GM20000 (cell line): ENCODE data around the gene FMNL2.

Source experiments
- DNase-seq: peaks from one replicate; pipeline ENCODE4 v3.0.0; 2012; ENCODE audit warnings: low spot score
- TF ChIP-seq, protein P1 (sequence below): IDR thresholded peaks from 2 replicates; pipeline ENCODE4 v1.5.1; 2012; ENCODE audit warnings: mild to moderate bottlenecking, control low read depth; ENCODE audit errors: extremely low read depth, missing control alignments

The FMNL2 gene

DNA sequence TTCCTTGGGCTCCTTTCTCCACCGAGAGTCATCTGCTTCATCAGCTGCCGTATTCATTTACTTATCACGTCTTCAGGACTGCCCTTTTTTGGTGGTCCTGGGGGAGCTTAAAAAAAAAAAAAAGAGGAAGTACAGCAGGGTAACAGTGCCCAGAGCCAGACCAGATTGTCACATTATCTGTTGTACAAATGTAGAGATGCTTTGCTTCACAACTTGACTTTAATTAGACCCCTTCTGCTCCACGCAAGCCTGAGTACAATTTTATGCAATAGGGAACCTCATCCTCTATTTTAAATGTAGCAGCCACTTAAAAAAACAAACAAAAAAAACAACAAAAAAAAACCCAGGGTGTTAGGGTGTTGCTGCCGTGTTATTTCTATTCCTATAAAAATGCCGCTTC is 254.0 kb downstream of the FMNL2 start:
- DNase-seq: no peak
- TF ChIP-seq, protein P1, sequence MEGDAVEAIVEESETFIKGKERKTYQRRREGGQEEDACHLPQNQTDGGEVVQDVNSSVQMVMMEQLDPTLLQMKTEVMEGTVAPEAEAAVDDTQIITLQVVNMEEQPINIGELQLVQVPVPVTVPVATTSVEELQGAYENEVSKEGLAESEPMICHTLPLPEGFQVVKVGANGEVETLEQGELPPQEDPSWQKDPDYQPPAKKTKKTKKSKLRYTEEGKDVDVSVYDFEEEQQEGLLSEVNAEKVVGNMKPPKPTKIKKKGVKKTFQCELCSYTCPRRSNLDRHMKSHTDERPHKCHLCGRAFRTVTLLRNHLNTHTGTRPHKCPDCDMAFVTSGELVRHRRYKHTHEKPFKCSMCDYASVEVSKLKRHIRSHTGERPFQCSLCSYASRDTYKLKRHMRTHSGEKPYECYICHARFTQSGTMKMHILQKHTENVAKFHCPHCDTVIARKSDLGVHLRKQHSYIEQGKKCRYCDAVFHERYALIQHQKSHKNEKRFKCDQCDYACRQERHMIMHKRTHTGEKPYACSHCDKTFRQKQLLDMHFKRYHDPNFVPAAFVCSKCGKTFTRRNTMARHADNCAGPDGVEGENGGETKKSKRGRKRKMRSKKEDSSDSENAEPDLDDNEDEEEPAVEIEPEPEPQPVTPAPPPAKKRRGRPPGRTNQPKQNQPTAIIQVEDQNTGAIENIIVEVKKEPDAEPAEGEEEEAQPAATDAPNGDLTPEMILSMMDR: no peak

DNA sequence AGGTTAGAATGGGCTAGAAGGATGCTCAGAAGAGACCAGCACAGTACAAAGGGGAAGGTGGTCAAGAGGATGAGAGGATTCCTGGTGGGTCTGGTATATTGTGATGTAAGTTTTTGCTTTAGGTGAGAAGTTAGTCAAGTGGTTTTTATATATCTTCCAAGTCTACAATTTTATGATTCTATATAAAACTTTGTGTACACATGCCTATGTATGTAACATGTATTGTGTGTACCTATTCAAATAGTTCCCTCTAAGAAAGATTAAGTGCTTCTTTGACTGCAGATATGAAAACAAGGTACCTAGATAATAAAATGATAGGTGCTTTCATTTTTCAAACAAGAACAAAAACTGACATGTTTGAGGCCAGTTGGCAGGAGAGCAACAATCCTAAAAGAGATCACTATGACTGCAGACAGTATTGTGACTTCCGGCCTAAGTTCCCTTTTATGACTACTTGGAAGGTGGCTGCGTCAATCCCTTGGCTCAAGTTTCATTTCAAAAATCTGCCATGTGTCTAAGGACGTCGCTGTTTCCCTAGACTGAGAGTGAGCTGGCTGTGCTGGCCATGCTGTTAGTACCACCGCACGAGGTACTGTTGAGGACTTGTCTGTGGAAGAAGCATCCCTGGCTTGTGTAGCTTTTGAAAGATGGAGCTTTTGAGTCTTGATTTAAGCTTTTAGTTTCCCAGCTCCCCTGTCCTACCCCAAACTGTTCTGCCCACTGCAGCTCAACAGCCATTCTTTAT is 259.2 kb downstream of the FMNL2 start:
- DNase-seq: peak; percentile 31
- TF ChIP-seq, protein P1: no peak

DNA sequence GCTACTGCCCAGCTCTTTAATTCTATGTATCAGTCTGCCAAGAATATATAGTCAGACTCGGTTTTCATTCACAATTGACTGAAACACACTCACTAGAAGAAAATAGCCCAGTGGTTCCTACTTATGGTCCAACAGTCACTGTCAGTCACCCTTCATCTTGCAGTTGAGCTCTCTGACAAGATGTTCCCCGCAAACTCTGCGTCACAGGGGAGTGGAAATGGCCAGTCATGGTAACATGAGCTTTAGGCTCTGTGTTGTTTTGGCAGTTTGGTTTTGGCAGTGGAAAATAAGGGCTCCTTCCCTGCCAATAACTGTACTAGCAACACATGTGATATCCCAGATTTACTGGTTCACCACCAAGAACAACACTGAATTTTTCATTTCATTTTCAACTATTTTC is 259.8 kb downstream of the FMNL2 start:
- no peak for DNase-seq
- TF ChIP-seq, protein P1: no peak

DNA sequence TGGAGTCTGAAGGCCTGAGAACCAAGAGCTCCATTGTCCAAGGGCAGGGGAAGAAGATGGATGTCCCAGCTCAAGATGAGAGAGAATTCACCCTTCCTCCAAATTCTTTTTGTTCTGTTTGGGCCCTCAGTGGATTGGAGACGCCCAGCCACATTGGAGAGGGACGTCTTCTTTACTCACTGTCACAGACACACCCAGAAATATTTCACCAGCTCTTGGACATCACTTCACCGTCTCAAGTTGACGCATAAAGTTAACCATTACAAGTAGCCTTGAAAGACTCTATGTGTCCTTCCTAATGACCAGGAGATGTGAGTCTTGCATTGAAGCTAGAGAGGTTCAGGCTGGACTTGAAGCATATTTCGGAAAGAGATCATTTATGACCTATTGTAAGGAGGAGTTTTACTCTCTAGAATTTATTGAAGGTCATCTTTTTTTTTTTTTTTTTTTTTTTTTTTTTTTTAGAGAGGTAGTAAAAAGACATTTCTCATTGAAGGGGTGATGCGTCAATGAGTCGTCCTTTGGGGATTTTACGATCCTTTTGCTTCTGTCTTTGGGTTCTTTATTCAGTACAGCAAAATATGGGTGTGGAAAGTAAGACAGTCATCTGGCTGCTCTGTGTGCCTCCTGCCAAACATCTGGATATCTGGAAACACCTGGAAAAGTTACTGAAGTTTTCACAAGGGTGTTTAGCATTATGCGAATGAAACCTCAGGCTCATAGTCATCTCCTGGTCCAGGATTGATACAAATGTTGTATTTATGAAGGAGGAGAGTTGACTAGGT is 264.2 kb downstream of the FMNL2 start:
- DNase-seq: no peak

DNA sequence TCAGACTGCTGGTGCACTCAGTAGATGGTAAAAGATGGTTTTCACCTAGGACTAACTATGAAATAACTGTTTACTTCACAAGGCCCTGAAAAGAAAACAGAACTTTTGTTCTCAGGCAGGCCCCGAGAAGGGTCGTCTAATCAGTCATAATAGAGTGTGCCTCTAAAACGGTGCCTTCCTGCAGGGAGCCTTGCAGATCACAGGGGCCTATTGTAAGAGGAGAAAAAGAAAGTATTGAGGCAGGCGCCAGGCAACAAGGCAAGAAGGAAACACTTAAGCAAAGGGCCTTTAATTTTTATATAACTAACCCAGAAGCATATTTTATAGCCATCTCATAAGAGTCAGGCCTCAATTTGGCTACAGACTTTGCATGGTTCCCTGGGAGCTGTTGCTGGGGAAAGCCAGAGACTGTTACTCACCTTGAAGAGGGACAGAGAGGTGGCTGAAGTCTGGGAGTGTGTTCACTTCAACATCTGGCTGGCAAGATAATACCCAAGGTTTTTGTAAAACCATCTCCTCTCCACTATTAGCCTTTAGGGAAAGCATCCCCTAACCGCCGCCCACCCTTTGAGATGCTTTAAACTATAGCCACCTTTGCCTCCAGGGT is 265.2 kb downstream of the FMNL2 start:
- DNase-seq: no peak
- TF ChIP-seq, protein P1: no peak

More for the DNA sequence above, 264.2 kb downstream of the FMNL2 start:
- TF ChIP-seq, protein P1: no peak

DNA sequence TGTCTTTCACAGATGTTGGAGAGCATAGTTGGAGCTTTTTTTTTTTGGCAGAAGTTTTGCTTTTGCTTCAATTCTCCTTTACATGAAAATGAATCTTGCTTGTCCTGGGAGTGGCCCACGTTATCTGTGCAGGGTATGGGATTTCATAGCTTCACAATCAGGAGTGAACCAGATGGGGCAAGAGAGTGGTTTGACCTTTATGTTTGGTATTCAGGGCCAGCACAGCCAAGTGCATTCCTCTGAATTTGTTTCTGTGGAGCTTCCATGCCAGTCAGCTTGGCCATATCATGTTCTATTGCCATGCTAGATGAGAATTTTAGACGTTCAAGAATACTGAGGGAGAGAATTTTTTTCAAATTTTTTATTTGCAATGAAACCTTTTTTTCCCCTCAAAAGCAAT is 265.7 kb downstream of the FMNL2 start:
- TF ChIP-seq, protein P1: no peak
- no peak for DNase-seq

DNA sequence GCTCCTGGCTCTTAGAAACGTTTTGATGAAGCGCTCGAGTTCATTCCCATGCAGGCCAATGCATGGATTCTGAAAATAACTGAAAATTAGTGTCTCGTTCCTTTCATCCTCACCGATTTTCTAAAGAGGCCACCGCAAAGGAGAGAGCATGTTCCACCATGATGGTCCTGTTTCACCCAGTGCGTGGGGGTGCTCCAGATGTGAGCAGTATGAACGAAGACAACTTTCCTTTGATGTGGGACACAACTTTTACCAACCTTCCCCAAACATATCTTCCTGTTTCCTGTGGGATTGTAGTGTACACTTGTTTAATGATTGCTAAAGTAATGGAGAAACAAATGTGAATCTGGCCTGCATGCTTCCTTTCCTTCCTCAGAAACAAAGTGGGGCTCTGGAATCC is 267.8 kb downstream of the FMNL2 start:
- no peak for DNase-seq
- TF ChIP-seq, protein P1: no peak
